HG02981 (cell line): Measurements from ENCODE around the gene CDC42EP2.

Source experiments
- ATAC-seq: cut with Tn5 transposase; IDR thresholded peaks from one replicate; pipeline ENCODE4 v1.9.1; 2021; ENCODE audit warnings: mild to moderate bottlenecking, moderate library complexity; ENCODE audit not compliant: unreplicated experiment

The CDC42EP2 gene

GRCh38 chr11:65314501-65315203 lies at the start of gene CDC42EP2:
Gene CDC42EP2 (plus strand): TSS chr11:65314866. CDS start chr11:65320899, 6,033 bp downstream.
- peak; percentile 78 for ATAC-seq

GRCh38 chr11:65266210-65266609 lies 48.5 kb upstream of the CDC42EP2 start:
- ATAC-seq, result no peak

GRCh38 chr11:65274735-65275682 lies 39.7 kb upstream of the CDC42EP2 start:
- no peak for ATAC-seq

- ATAC-seq, result no peak
Observed at GRCh38 chr11:65275906-65276305, 38.8 kb upstream of the CDC42EP2 start.

GRCh38 chr11:65277631-65278277 lies 36.9 kb upstream of the CDC42EP2 start:
- no peak for ATAC-seq

- ATAC-seq, result no peak
Observed at GRCh38 chr11:65278356-65278755, 36.3 kb upstream of the CDC42EP2 start.

- ATAC-seq, result no peak
Observed at GRCh38 chr11:65279279-65279678, 35.4 kb upstream of the CDC42EP2 start.

GRCh38 chr11:65279741-65280440 lies 34.8 kb upstream of the CDC42EP2 start:
- ATAC-seq, result no peak

- ATAC-seq, result no peak
Observed at GRCh38 chr11:65280646-65281045, 34.0 kb upstream of the CDC42EP2 start.

GRCh38 chr11:65286686-65287085 lies 28.0 kb upstream of the CDC42EP2 start:
- ATAC-seq, result no peak

GRCh38 chr11:65287601-65288000 lies 27.1 kb upstream of the CDC42EP2 start:
- no peak for ATAC-seq

- ATAC-seq, result no peak
Observed at GRCh38 chr11:65288706-65289536, 25.7 kb upstream of the CDC42EP2 start.

GRCh38 chr11:65290448-65291165 lies 24.1 kb upstream of the CDC42EP2 start:
- ATAC-seq, result peak; percentile 64

GRCh38 chr11:65291613-65292012 lies 23.1 kb upstream of the CDC42EP2 start:
- ATAC-seq, result no peak

GRCh38 chr11:65292890-65293289 lies 21.8 kb upstream of the CDC42EP2 start:
- ATAC-seq, result no peak

GRCh38 chr11:65293909-65294381 lies 20.7 kb upstream of the CDC42EP2 start:
- ATAC-seq, result no peak

GRCh38 chr11:65295001-65295400 lies 19.7 kb upstream of the CDC42EP2 start:
- no peak for ATAC-seq

- no peak for ATAC-seq
Observed at GRCh38 chr11:65295571-65296341, 18.9 kb upstream of the CDC42EP2 start.
